Stimulated activated naive CD4-positive, alpha-beta T cell treated with Interleukin-2 at 50 U/mL for 16 hours (primary cell): ENCODE measurements around the gene ERLEC1.
A peak's percentile ranks its signal among the peaks of the same experiment; 100 is the strongest.
"Not testable (repeated sequence)": the region's sequence is repeated elsewhere in the genome, so short reads cannot be mapped to it uniquely, and the experiment has no call there.

Experiments used
- DNase-seq: peaks from one replicate; lab custom pipeline; 2025; lab: John Stamatoyannopoulos, UW

ERLEC1 gene

GRCh38 chr2:53784436-53784835 lies 2.4 kb upstream of the ERLEC1 start:
- DNase-seq: no peak

- no peak for DNase-seq
These were observed 1.5 kb upstream of the ERLEC1 start for GRCh38 chr2:53785366-53785765.

GRCh38 chr2:53786352-53786704 lies 516 bp upstream of the ERLEC1 start:
- DNase-seq: peak; percentile 12

- DNase-seq: no peak
These were observed 908 bp downstream of the ERLEC1 start for GRCh38 chr2:53787614-53788289.

DNA sequence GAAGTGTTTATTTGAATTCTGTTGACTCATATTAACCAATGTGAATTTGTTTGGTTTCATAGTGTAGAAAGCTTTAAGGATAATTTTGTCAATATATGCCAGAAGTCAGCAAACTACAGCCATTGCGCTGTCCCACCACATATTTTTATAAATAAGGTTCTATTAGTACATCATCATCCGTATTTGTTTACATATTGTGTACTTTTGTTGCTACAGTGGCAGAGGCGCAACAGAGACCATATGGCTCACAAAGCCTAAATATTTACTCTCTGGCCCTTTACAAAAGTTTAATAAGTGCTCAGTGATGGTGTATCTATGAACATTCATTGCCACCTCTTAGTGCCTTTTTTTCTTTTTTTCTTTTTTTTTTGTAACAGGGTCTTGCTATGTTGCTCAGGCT lies 6.4 kb downstream of the ERLEC1 start:
- no peak for DNase-seq

DNA sequence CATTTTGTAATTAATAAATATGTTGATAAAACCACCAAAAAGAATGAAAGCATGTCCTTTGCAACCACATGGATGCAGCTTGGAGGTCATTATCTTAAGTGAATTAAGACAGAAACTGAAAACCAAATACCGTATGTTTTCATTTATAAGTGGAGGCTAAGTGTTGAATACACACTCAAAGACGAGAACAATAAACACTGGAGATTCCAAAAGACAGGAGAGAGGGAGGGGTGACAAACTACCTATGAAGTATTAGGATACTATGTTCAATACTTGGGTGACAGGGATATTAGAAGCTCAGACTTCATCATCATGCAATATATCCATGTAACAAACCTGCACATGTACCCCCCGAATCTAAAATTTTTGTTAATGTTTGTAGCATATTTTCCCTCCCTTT lies 7.0 kb downstream of the ERLEC1 start:
- DNase-seq: no peak

- no peak for DNase-seq
These were observed 14.7 kb downstream of the ERLEC1 start for GRCh38 chr2:53801547-53801946.

DNA sequence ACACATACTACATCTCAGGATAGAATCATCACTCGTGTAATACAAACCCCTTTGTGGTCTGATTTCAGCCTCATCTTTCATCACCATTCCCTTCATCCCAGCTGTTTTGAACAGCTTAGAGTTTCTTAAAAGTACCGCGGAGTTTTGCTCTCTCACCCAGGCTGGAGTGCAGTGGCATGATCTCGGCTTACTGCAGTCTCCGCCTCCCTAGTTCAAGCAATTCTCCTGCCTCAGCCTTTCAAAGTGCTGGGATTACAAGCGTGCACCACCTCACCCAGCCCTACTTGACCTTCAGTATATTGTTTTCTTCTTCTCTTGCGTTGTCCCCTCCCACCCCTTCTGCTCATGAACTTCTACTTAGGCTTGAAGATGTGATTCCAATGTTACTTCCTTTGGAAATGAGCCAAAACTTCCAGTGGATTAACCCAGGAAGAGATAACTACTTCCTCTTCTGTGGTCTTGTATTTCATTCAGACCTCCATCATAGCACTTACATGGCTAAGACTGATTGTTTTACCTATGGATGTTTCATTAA lies 15.8 kb downstream of the ERLEC1 start:
- no peak for DNase-seq

- no peak for DNase-seq
These were observed 24.8 kb downstream of the ERLEC1 start for GRCh38 chr2:53811601-53812000.

GRCh38 chr2:53813151-53813550 lies 26.3 kb downstream of the ERLEC1 start:
- DNase-seq: no peak

DNA sequence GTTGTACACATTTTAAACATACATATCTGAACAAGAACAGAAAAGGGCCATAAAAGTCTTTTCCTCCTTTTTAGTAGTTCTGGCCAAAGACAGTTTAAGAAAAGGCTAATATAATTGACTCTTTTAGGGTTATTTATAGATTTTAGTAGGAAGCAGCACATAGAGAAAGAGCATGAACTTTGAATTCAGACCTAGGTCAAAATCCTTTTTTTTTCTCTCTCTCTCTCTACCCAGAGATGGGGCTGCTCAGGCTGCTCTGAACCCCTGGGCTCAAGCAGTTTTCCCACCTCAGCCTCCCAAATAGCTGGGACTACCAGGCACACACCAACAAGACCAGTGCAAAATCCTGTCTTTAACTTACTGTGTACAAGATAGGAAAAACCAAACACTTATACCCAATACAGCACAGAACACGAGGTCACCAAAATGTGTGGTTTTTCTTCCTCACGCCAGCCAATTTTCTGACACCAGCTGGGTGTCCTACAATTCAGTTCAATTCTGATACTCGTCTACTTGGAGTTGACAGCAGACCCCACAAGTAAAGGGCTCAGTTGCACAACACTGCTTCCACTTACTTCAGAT lies 32.1 kb downstream of the ERLEC1 start:
- no peak for DNase-seq

GRCh38 chr2:53819634-53820033 lies 32.8 kb downstream of the ERLEC1 start:
- DNase-seq: no peak

DNA sequence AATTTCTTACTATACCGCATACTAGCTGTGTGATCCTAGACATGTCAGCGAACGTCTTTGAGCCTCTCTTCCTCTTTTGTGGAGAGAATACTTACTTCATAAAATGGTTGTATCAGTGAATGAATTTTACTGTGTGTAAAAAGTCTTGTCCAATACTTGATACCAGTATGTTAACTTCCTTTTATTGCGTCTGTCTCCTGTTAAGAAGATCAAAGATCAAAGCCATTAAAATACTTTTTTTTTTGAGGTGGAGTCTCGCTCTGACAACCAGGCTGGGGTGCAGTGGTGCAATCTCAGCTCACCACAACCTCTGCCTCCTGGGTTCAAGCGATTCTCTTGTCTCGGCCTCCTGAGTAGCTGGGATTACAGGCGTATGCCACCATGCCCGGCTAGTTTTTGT lies 33.2 kb downstream of the ERLEC1 start:
- DNase-seq: no peak

GRCh38 chr2:53820711-53821110 lies 33.9 kb downstream of the ERLEC1 start:
- no peak for DNase-seq

GRCh38 chr2:53821810-53822209 lies 35.0 kb downstream of the ERLEC1 start:
- no peak for DNase-seq

DNA sequence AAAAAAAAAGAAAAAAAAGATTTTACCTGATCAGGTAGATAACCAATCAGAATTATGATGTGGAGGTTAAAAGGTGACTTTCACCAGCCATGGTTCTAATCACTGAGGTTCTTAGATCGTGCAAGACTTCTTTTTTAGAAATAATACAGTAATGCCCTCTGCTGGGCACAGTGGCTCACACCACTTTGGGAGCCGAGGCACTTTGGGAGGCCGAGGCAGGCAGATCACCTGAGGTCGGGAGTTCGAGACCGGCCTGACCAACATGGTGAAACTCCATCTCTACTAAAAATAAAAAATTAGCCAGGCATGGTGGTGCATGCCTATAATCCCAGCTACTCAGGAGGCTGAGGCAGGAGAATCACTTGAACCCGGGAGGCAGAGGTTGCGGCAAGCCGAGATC lies 36.8 kb downstream of the ERLEC1 start:
- not testable (repeated sequence) for DNase-seq

DNA sequence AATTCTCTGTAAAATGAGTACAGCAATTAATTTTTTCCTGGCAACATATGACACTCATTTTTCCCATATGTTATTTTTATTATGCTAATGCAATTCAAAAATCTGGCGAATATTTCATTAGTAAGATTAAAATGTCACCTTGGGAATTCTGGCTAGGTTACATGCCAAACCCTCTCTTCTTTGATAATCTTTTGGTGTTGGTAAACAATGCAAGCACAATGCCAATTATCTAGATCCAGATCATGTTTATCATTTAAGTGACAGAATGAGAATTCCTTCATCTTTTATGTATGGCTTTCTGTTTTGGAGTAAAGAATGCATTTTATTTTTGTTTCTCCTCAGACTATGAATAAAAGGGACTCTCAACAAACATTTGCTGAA lies 39.2 kb downstream of the ERLEC1 start:
- DNase-seq: no peak

DNA sequence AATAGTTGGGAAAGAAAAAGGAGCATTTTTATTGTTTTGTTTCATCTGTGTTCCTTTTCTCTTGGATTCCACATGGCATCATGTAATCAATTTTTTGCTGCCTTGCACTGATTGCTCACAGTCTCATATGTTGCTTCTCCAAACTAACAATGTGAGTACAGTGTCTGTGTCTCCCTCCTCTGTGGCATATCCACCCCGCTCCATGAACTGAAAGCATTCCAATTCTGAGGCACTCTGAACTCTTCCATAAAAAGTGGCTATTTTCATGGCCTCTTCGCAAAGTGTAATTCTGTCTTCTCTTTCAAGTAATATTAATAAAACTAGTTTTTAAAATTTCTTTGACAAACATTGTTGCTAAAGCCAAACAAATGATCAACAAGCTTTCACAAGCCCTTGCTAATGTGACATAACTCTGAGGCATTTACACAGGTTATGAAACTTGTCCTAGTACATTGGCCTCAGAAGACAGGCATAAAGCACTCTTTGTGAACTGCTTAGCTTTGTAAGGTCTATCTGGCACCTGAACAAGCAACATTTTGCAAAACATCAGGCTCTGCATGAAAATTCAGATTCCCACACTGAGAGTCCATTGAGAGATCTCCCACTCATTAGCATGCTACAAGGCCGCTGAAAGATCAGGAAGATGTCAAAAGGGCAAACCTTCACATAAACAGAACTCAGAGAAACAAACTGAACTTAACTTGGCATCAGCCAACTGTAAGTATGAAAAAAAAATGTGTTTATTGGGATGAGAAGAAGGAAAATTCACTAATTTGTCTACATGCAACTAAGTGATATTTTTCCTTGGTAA lies 39.9 kb downstream of the ERLEC1 start:
- DNase-seq: no peak

DNA sequence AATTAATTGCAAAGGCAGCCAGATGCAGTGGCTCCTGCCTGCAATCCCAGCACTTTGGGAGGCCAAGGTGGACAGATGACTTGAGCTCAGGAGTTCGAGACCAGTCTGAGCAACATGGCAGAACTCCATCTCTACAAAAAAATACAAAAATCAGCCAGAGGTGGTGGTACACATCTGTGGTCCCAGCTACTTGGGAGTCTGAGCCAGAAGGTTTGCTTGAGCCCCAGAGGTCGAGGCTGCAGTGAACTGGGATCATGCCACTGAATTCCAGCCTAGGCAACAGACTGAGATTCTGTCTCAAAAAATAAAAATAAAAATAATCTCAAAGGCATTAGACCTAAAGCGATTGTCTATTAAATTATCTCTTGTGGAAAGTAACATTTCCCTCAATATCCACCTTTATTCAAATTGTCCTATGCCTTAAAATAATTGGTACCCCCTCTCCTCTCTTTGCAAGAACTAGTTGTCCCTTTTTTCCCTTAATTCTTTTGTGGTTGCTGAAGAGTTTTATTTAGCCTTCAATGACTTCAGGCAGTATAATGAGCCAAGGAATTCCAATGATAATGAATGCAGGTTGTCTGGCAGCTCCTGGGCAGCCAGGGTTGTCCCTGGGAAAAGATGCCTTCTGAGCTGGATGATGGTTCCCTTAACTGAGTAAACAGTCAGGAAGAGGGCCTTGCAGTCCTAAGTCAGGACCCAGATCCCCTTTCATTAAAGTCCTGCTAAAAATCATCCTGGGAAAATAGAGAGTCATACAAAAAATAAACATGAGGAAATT lies 40.7 kb downstream of the ERLEC1 start:
- DNase-seq: no peak

- no peak for DNase-seq
These were observed 41.5 kb downstream of the ERLEC1 start for GRCh38 chr2:53828331-53828730.

DNA sequence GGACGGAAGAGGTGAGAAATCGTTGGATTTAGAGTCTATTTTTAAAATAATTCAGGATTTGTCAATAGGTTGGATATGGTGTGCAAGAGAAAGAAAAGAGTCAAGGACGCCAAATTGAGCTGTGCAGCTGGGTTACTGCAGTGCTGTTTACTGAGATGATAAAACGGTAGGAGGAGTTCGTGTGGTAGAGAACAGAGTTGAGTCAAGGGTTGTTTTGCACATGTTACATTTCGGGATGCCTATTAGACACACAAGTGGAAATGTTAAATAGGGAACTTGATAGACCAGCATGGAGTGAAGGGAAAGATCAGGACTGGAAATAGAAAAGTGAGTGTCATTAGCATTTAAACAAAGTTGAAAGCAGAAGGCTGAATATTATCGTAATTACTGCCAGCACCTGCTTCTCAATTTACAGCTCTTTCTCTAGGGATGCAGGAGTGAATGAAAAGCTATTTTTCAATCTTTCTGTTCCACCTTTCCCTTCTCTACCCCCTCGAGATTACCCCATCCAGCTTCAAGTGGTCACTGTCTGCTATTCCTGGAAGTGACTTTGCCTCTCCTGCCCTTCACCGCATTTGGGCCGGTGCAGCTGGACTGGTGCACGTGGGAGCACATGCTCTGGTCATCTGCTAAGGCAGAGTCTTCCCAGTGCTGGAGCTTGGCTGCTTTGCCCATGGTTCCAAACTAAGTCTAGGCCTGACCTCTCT lies 42.6 kb downstream of the ERLEC1 start:
- no peak for DNase-seq

DNA sequence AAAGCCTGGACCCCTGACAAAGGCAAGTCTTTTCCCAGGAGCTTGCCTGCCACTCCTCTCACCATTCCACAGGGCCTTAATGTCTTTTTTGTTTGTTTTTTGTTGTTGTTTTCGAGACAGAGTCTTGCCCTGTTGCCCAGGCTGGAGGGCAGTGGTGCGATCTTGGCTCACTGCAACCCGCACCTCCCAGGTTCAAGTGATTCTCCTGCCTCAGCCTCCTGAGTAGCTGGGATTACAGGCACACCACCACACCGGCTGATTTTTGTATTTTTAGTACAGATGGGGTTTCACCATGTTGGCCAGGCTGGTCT lies 43.1 kb downstream of the ERLEC1 start:
- not testable (repeated sequence) for DNase-seq
